Skeletal muscle cell (primary cell): ENCODE data around the gene ZNF576.
"Not testable (repeated sequence)": the region's sequence is repeated elsewhere in the genome, so short reads cannot be mapped to it uniquely, and the experiment has no call there.

Experiments used
- DNase-seq: peaks from one replicate; pipeline ENCODE4 v3.0.0-alpha.2; 2010; ENCODE audit warnings: low read depth
- H3K4me3 ChIP-seq: 2 replicates; pipeline ENCODE4 v1.5.1; 2011; ENCODE audit warnings: low read depth, mild to moderate bottlenecking, control low read depth, low read length, moderate library complexity

The ZNF576 gene

GRCh38 chr19:43595999-43596841 lies at the start of gene ZNF576, which contains the start of gene IRGQ:
Gene ZNF576, plus strand, starts transcription at chr19:43596595. Its CDS starts 514 bp downstream, at chr19:43597109.
Gene IRGQ, minus strand, starts transcription at chr19:43596134. Its CDS starts 796 bp downstream, at chr19:43595338.
- peak within 1 kb of the TSS; percentile 77 for H3K4me3 ChIP-seq
- DNase-seq: peak; percentile 95

GRCh38 chr19:43547926-43548325 lies 48.5 kb upstream of the ZNF576 start:
- not testable (repeated sequence) for H3K4me3 ChIP-seq, DNase-seq

- no peak for DNase-seq
- no peak overlapping the region for H3K4me3 ChIP-seq
Measured at GRCh38 chr19:43548706-43549105, 47.7 kb upstream of the ZNF576 start.

- no peak overlapping the region for H3K4me3 ChIP-seq
- DNase-seq: no peak
Measured at GRCh38 chr19:43551399-43552197, 44.8 kb upstream of the ZNF576 start.

GRCh38 chr19:43552198-43552450 lies 44.3 kb upstream of the ZNF576 start:
- no peak for DNase-seq
- no peak overlapping the region for H3K4me3 ChIP-seq

- no peak overlapping the region for H3K4me3 ChIP-seq
- no peak for DNase-seq
Measured at GRCh38 chr19:43552616-43553015, 43.8 kb upstream of the ZNF576 start.

- no peak overlapping the region for H3K4me3 ChIP-seq
- no peak for DNase-seq
Measured at GRCh38 chr19:43553656-43554055, 42.7 kb upstream of the ZNF576 start.

GRCh38 chr19:43554317-43554895 lies 42.0 kb upstream of the ZNF576 start:
- H3K4me3 ChIP-seq: no peak overlapping the region

GRCh38 chr19:43555185-43555770 lies 41.1 kb upstream of the ZNF576 start:
- H3K4me3 ChIP-seq: no peak overlapping the region
- DNase-seq: no peak

More at GRCh38 chr19:43554317-43554895, 42.0 kb upstream of the ZNF576 start:
- DNase-seq: no peak

GRCh38 chr19:43560687-43561086 lies 35.7 kb upstream of the ZNF576 start:
- DNase-seq: peak; percentile 36
- no peak overlapping the region for H3K4me3 ChIP-seq

- H3K4me3 ChIP-seq: no peak overlapping the region
- DNase-seq: no peak
Measured at GRCh38 chr19:43561139-43561970, 35.0 kb upstream of the ZNF576 start.

- no peak overlapping the region for H3K4me3 ChIP-seq
- no peak for DNase-seq
Measured at GRCh38 chr19:43562226-43562697, 34.1 kb upstream of the ZNF576 start.

- peak; percentile 28 for DNase-seq
- H3K4me3 ChIP-seq: no peak overlapping the region
Measured at GRCh38 chr19:43562698-43563241, 33.6 kb upstream of the ZNF576 start.

GRCh38 chr19:43563816-43564457 lies 32.5 kb upstream of the ZNF576 start:
- DNase-seq: no peak
- H3K4me3 ChIP-seq: no peak overlapping the region

GRCh38 chr19:43564800-43565199 lies 31.6 kb upstream of the ZNF576 start:
- H3K4me3 ChIP-seq: no peak overlapping the region

GRCh38 chr19:43569657-43570056 lies 26.7 kb upstream of the ZNF576 start:
- DNase-seq: no peak
- no peak overlapping the region for H3K4me3 ChIP-seq

More at GRCh38 chr19:43564800-43565199, 31.6 kb upstream of the ZNF576 start:
- DNase-seq: no peak

- no peak for DNase-seq
- H3K4me3 ChIP-seq: no peak overlapping the region
Measured at GRCh38 chr19:43570174-43570791, 26.1 kb upstream of the ZNF576 start.

- DNase-seq: no peak
- H3K4me3 ChIP-seq: no peak overlapping the region
Measured at GRCh38 chr19:43572171-43572588, 24.2 kb upstream of the ZNF576 start.
